Neural cell (in vitro differentiated cells): Measurements from ENCODE around the gene HIPK2. TPM values are rescaled to one million over a fixed set of nuclear protein-coding genes. Genes with fewer than 3 reads are reported as not detected.

Experiments used
- H2AFZ ChIP-seq: fragments of 200-600, 300-800 bp; sonication (generic), shearing (Covaris generic); 2 replicates; pipeline ENCODE4 v1.6.0; 2014; ENCODE audit warnings: low read depth, mild to moderate bottlenecking, antibody characterized with exemption, low read length, moderate library complexity
- H3F3A ChIP-seq: fragments of 200-600 bp; shearing (Covaris generic); 2 replicates; pipeline ENCODE4 v1.6.1; 2016; ENCODE audit warnings: mild to moderate bottlenecking, moderate library complexity, mixed read lengths, antibody characterized with exemption, low read length; ENCODE audit not compliant: insufficient read depth, poor library complexity, severe bottlenecking
- H3K27ac ChIP-seq: fragments of 200-600, 300-800 bp; sonication (generic), shearing (Covaris generic); 2 replicates; pipeline ENCODE4 v1.5.1; 2014; ENCODE audit warnings: mild to moderate bottlenecking, low read length, moderate library complexity
- H3K27me3 ChIP-seq: fragments of 300-800, 200-600 bp; sonication (generic), shearing (Covaris generic); 2 replicates; pipeline ENCODE4 v1.6.0; 2014; ENCODE audit warnings: mild to moderate bottlenecking, low read depth, low read length, moderate library complexity; ENCODE audit not compliant: insufficient read depth
- H3K36me3 ChIP-seq: fragments of 300-800, 200-600 bp; sonication (generic), shearing (Covaris generic); 2 replicates; pipeline ENCODE4 v1.5.1; 2014; ENCODE audit warnings: mild to moderate bottlenecking, antibody characterized with exemption, low read length, moderate library complexity; ENCODE audit not compliant: insufficient read depth
- H3K4me2 ChIP-seq: fragments of 300-800, 200-600 bp; sonication (generic), shearing (Covaris generic); 2 replicates; pipeline ENCODE4 v1.6.0; 2014; ENCODE audit warnings: mild to moderate bottlenecking, low read length
- H3K4me3 ChIP-seq: fragments of 300-800, 200-600 bp; sonication (generic), shearing (Covaris generic); 2 replicates; pipeline ENCODE4 v1.5.1; 2014; ENCODE audit warnings: mild to moderate bottlenecking, low read length, moderate library complexity
- H3K79me2 ChIP-seq: fragments of 200-600 bp; shearing (Covaris generic); replicated peaks from 2 replicates; pipeline ENCODE4 v1.6.0; 2014; ENCODE audit warnings: mild to moderate bottlenecking, low read length, moderate library complexity; ENCODE audit not compliant: insufficient read depth
- H3K9ac ChIP-seq: fragments of 300-800, 200-600 bp; sonication (generic), shearing (Covaris generic); 2 replicates; pipeline ENCODE4 v1.6.1; 2016; ENCODE audit warnings: mild to moderate bottlenecking, low read length, mixed read lengths
- H3K9me2 ChIP-seq: fragments of 200-600 bp; shearing (Covaris generic); 2 replicates; pipeline ENCODE4 v1.6.1; 2016; ENCODE audit warnings: mild to moderate bottlenecking, low read length, mixed read lengths; ENCODE audit not compliant: insufficient read depth
- H3K9me3 ChIP-seq: fragments of 200-600, 300-800 bp; sonication (generic), shearing (Covaris generic); 2 replicates; pipeline ENCODE4 v1.6.1; 2016; ENCODE audit warnings: mild to moderate bottlenecking, mixed run types, low read length, moderate library complexity, mixed read lengths
- H4K20me1 ChIP-seq: fragments of 200-600 bp; shearing (Covaris generic); 2 replicates; pipeline ENCODE4 v1.6.1; 2016; ENCODE audit warnings: mild to moderate bottlenecking, mixed run types; ENCODE audit not compliant: insufficient read depth
- EP300 ChIP-seq: fragments of 450-650 bp; conservative IDR thresholded peaks from 2 replicates; pipeline ENCODE4 v1.6.1; 2014; ENCODE audit warnings: antibody characterized with exemption, mild to moderate bottlenecking, moderate library complexity; ENCODE audit not compliant: poor library complexity, severe bottlenecking
- EZH2 ChIP-seq: fragments of 200-600, 300-800 bp; shearing (Covaris generic), sonication (generic); IDR thresholded peaks from 2 replicates; pipeline ENCODE4 v1.6.1; 2014; ENCODE audit warnings: antibody characterized with exemption, low read length, borderline replicate concordance, mild to moderate bottlenecking; ENCODE audit not compliant: insufficient read depth, poor library complexity, severe bottlenecking
- MXI1 ChIP-seq: fragments of 450-650 bp; conservative IDR thresholded peaks from 2 replicates; pipeline ENCODE4 v1.6.1; 2014; ENCODE audit warnings: antibody characterized with exemption, mild to moderate bottlenecking; ENCODE audit not compliant: poor library complexity, severe bottlenecking
- POLR2AphosphoS5 ChIP-seq: IDR thresholded peaks from 2 replicates; pipeline ENCODE4 v1.6.1; 2012
- RAD21 ChIP-seq: fragments of 450-650 bp; conservative IDR thresholded peaks from 2 replicates; pipeline ENCODE4 v1.6.1; 2014; ENCODE audit warnings: antibody characterized with exemption, mild to moderate bottlenecking, moderate library complexity
- SMC3 ChIP-seq: fragments of 450-650 bp; conservative IDR thresholded peaks from 2 replicates; pipeline ENCODE4 v1.6.1; 2014; ENCODE audit warnings: antibody characterized with exemption, mild to moderate bottlenecking, moderate library complexity; ENCODE audit not compliant: poor library complexity
- TAF1 ChIP-seq: IDR thresholded peaks from 2 replicates; pipeline ENCODE4 v1.6.1; 2012; ENCODE audit warnings: low read depth
- polyA plus RNA-seq: library from polyadenylated mRNA; depleted of rRNA; stranded (reverse); fragments of >200 nt; gene quantifications from 2 replicates; pipeline ENCODE4 v1.2.3, GENCODE V29; 2014
- TF ChIP-seq, protein P1 (sequence below): fragments of 450-650 bp; IDR thresholded peaks from 2 replicates; pipeline ENCODE4 v1.5.1; 2014; ENCODE audit warnings: antibody characterized with exemption, mild to moderate bottlenecking, moderate library complexity; ENCODE audit not compliant: poor library complexity, severe bottlenecking
- TF ChIP-seq, protein P2 (sequence below): IDR thresholded peaks from 2 replicates; pipeline ENCODE4 v1.6.1; 2012; ENCODE audit warnings: borderline replicate concordance

The HIPK2 gene
- polyA plus RNA-seq, 1 donor from 2014 or later: 8.5 TPM

DNA sequence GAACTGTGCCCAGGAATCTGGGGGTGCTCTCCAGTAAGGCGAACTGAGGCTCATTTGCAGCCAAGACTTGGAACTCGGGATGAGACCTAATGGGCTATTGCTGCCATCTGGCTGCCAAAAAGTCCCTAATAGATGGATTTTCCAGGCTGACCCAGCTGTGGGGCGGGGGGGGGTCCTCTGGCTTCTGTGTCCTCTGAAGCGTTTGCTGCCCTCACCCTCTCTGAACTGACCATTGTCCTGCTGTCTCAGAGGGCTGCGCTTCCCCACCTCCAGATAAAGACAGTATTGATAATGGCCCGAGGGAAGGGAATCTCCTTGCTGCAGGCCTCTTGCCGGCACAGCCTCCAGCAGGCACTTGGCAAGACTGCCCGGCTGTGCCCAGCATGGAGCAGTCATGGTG, 207.7 kb downstream of the HIPK2 start:
- Histone ChIP-seq H4K20me1 (no peaks in the 10 kb centered on the region), H3K79me2 (no peaks in the 10 kb centered on the region), H3K27ac (no peak overlapping the region), H3F3A (no peaks in the 10 kb centered on the region), H3K36me3 (no peaks in the 10 kb centered on the region), H3K27me3 (no peaks in the 10 kb centered on the region), H3K4me2 (no peak overlapping the region), H3K9me3 (no peaks in the 10 kb centered on the region), H3K4me3 (no peak overlapping the region), H3K9me2 (no peaks in the 10 kb centered on the region), H2AFZ (no peak overlapping the region), H3K9ac (no peak overlapping the region)
- TF ChIP-seq TAF1: no peak
- TF ChIP-seq, protein P1, sequence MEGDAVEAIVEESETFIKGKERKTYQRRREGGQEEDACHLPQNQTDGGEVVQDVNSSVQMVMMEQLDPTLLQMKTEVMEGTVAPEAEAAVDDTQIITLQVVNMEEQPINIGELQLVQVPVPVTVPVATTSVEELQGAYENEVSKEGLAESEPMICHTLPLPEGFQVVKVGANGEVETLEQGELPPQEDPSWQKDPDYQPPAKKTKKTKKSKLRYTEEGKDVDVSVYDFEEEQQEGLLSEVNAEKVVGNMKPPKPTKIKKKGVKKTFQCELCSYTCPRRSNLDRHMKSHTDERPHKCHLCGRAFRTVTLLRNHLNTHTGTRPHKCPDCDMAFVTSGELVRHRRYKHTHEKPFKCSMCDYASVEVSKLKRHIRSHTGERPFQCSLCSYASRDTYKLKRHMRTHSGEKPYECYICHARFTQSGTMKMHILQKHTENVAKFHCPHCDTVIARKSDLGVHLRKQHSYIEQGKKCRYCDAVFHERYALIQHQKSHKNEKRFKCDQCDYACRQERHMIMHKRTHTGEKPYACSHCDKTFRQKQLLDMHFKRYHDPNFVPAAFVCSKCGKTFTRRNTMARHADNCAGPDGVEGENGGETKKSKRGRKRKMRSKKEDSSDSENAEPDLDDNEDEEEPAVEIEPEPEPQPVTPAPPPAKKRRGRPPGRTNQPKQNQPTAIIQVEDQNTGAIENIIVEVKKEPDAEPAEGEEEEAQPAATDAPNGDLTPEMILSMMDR: no peak
- no peak for TF ChIP-seq POLR2AphosphoS5
- no peak for TF ChIP-seq MXI1
- TF ChIP-seq, protein P2, sequence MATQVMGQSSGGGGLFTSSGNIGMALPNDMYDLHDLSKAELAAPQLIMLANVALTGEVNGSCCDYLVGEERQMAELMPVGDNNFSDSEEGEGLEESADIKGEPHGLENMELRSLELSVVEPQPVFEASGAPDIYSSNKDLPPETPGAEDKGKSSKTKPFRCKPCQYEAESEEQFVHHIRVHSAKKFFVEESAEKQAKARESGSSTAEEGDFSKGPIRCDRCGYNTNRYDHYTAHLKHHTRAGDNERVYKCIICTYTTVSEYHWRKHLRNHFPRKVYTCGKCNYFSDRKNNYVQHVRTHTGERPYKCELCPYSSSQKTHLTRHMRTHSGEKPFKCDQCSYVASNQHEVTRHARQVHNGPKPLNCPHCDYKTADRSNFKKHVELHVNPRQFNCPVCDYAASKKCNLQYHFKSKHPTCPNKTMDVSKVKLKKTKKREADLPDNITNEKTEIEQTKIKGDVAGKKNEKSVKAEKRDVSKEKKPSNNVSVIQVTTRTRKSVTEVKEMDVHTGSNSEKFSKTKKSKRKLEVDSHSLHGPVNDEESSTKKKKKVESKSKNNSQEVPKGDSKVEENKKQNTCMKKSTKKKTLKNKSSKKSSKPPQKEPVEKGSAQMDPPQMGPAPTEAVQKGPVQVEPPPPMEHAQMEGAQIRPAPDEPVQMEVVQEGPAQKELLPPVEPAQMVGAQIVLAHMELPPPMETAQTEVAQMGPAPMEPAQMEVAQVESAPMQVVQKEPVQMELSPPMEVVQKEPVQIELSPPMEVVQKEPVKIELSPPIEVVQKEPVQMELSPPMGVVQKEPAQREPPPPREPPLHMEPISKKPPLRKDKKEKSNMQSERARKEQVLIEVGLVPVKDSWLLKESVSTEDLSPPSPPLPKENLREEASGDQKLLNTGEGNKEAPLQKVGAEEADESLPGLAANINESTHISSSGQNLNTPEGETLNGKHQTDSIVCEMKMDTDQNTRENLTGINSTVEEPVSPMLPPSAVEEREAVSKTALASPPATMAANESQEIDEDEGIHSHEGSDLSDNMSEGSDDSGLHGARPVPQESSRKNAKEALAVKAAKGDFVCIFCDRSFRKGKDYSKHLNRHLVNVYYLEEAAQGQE: no peak
- no peak for TF ChIP-seq RAD21
- TF ChIP-seq SMC3: no peak
- no peak for TF ChIP-seq EP300
- no peak for TF ChIP-seq EZH2

DNA sequence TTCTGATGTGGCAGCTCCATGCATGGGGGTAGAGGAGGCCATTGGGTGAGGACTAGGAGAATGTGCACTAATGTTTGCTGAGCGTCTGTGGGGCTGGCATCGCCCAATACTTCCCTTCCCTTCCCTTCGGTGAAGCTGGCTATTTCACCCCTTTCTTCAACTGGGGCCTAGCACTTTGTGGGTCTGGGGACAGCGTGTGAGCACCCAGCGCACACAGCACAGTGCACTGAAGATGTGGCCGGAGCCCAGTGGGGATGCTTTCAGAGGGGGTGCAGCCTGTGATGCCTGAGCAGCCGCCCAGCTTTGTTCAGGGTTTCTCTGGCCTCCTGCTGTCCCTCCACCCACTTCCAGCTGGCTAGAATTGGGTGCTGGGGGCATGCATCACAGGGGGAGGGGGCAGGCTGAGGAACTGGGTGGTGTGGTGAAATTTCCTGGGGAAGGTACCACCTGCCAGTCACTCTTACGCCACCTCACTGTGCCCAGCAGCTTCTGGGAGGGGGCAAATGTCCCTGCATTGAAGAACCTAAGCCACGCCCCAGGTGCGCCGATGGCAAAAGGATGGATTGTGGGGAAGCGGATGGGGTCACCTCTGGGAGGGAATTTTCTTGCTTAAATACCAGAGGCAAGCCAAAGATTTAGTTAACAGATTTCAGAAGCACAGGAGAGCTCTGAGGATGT, 208.8 kb downstream of the HIPK2 start:
- Histone ChIP-seq H3K9me2 (no peaks in the 10 kb centered on the region), H3K9me3 (no peaks in the 10 kb centered on the region), H3K79me2 (no peaks in the 10 kb centered on the region), H2AFZ (no peak overlapping the region), H3K27me3 (no peaks in the 10 kb centered on the region), H3K27ac (no peak overlapping the region), H3F3A (no peaks in the 10 kb centered on the region), H3K9ac (no peak overlapping the region), H3K36me3 (no peaks in the 10 kb centered on the region), H4K20me1 (no peaks in the 10 kb centered on the region), H3K4me3 (no peak overlapping the region), H3K4me2 (no peak overlapping the region)
- TF ChIP-seq EP300 (no peak), POLR2AphosphoS5 (no peak), MXI1 (no peak), EZH2 (no peak), TAF1 (no peak), SMC3 (no peak), RAD21 (no peak)
- TF ChIP-seq, protein P1: no peak
- TF ChIP-seq, protein P2: no peak
